Neural progenitor cell (in vitro differentiated cells): ENCODE data around the gene C19orf73.

Source experiments
- CTCF ChIP-seq: fragments of 200-600 bp; sonication (generic); IDR thresholded peaks from 2 replicates; pipeline ENCODE4 v1.5.1; 2017; ENCODE audit warnings: antibody characterized with exemption, mild to moderate bottlenecking
- EZH2 ChIP-seq: fragments of 200-600 bp; sonication (generic); IDR thresholded peaks from 2 replicates; pipeline ENCODE4 v1.6.1; 2017; ENCODE audit warnings: antibody characterized with exemption, mild to moderate bottlenecking, moderate library complexity

- TF ChIP-seq CTCF = no peak
- peak; percentile 88 for TF ChIP-seq EZH2
These were observed 725 bp upstream of the C19orf73 start, which contains the start of gene PPFIA3 for GRCh38 chr19:49119411-49120324.
